HepG2 (cell line): ENCODE measurements around the gene NAA16. TPM values are rescaled to one million over a fixed set of nuclear protein-coding genes. Genes with fewer than 3 reads are reported as not detected.
A peak's percentile ranks its signal among the peaks of the same experiment; 100 is the strongest.

Source experiments
- BORCS8-MEF2B ChIP-seq: sonication (generic); formaldehyde crosslinking; IDR thresholded peaks from 2 replicates; pipeline ENCODE4 v1.8.0; 2022; ENCODE audit warnings: mild to moderate bottlenecking, missing genetic modification reagents
- DPF2 ChIP-seq: sonication (generic); formaldehyde crosslinking; IDR thresholded peaks from 2 replicates; pipeline ENCODE4 v1.4.0; 2020; ENCODE audit warnings: mild to moderate bottlenecking, low read depth, missing genetic modification reagents, borderline replicate concordance
- FOXC1 ChIP-seq: sonication (generic); formaldehyde crosslinking; IDR thresholded peaks from 2 replicates; pipeline ENCODE4 v1.8.0; 2022; ENCODE audit warnings: mild to moderate bottlenecking, missing genetic modification reagents, borderline replicate concordance
- FOXP1 ChIP-seq, 2 experiments: fragments of 450-650 bp in 1 of 2; IDR thresholded peaks; 2 replicates each; pipeline ENCODE4 v1.6.1; 2017 to 2018; ENCODE audit warnings: antibody characterized with exemption in 1 of 2
- NFE2L2 ChIP-seq: fragments of 150-350 bp; IDR thresholded peaks from 2 replicates; pipeline ENCODE4 v1.6.1; 2014; ENCODE audit warnings: low read length
- RFXANK ChIP-seq: IDR thresholded peaks from 2 replicates; pipeline ENCODE4 v1.6.1; 2016
- TMF1 ChIP-seq: sonication (generic); formaldehyde crosslinking; IDR thresholded peaks from 2 replicates; pipeline ENCODE4 v1.8.1; 2022; ENCODE audit warnings: low read depth, missing genetic modification reagents
- ZBTB20 ChIP-seq: sonication (generic); formaldehyde crosslinking; IDR thresholded peaks from 2 replicates; pipeline ENCODE4 v1.8.1; 2023; ENCODE audit warnings: missing genetic modification reagents, low read depth, mild to moderate bottlenecking, borderline replicate concordance
- ZNF282 ChIP-seq: fragments of 450-650 bp; IDR thresholded peaks from 2 replicates; pipeline ENCODE4 v1.6.1; 2018; ENCODE audit not compliant: partially characterized antibody
- ZNF430 ChIP-seq: sonication (generic); formaldehyde crosslinking; IDR thresholded peaks from 2 replicates; pipeline ENCODE4 v1.9.0; 2021; ENCODE audit warnings: mild to moderate bottlenecking, missing genetic modification reagents
- ZNF530 ChIP-seq: sonication (generic); formaldehyde crosslinking; IDR thresholded peaks from 2 replicates; pipeline ENCODE4 v1.5.0; 2020; ENCODE audit warnings: low read depth, mild to moderate bottlenecking, missing genetic modification reagents
- ZNF614 ChIP-seq: IDR thresholded peaks from 2 replicates; pipeline ENCODE4 v1.6.1; 2018; ENCODE audit warnings: missing biosample characterization, missing genetic modification reagents, inconsistent platforms, borderline replicate concordance
- polyA plus RNA-seq, 8 experiments: library from polyadenylated mRNA; depleted of rRNA in 3 of 8; stranded (reverse) in 7 of 8; unstranded in 1 of 8; fragments of >200 nt; fragmentation: Illumina TruSeq in 4 of 8; extraction: Trizol in 4 of 8; gene quantifications; 2 replicates each; pipeline versions ENCODE4 v1.2.1 to v1.2.3, GENCODE V29; 2011 to 2016; ENCODE audit warnings: low read depth in 4 of 8, missing spikeins in 1 of 8, mixed read lengths in 1 of 8; ENCODE audit not compliant: insufficient read depth in 1 of 8
- total RNA-seq, 5 experiments: library from RNA; depleted of rRNA; stranded (reverse); fragments of >200 nt; fragmentation: Illumina TruSeq; extraction: Trizol; gene quantifications; 2 replicates each; pipeline ENCODE4 v1.2.3, GENCODE V29; 2016; ENCODE audit warnings: low read depth in 1 of 5
- TF ChIP-seq, protein P1 (sequence below): sonication (generic); formaldehyde crosslinking; IDR thresholded peaks from 2 replicates; pipeline ENCODE4 v1.5.1; 2020; ENCODE audit warnings: mild to moderate bottlenecking, moderate library complexity, missing genetic modification reagents
- TF ChIP-seq, protein P2 (sequence below): sonication (generic); formaldehyde crosslinking; IDR thresholded peaks from 2 replicates; pipeline ENCODE4 v1.5.0; 2020; ENCODE audit warnings: mild to moderate bottlenecking, low read depth, missing genetic modification reagents, borderline replicate concordance
- TF ChIP-seq, protein P3 (sequence below): sonication (generic); formaldehyde crosslinking; IDR thresholded peaks from 2 replicates; pipeline ENCODE4 v1.8.0; 2023; ENCODE audit warnings: mild to moderate bottlenecking, missing genetic modification reagents
- TF ChIP-seq, protein P4 (sequence below): sonication (generic); formaldehyde crosslinking; conservative IDR thresholded peaks from 2 replicates; pipeline ENCODE4 v1.4.0; 2020; ENCODE audit warnings: missing genetic modification reagents
- TF ChIP-seq, protein P5 (sequence below): IDR thresholded peaks from 2 replicates; pipeline ENCODE4 v1.6.1; 2016; ENCODE audit warnings: low read depth
- TF ChIP-seq, protein P6 (sequence below): sonication (generic); formaldehyde crosslinking; IDR thresholded peaks from 2 replicates; pipeline ENCODE4 v1.8.1; 2023; ENCODE audit warnings: mild to moderate bottlenecking, inconsistent platforms, moderate library complexity, missing genetic modification reagents, borderline replicate concordance
- TF ChIP-seq, protein P7 (sequence below): sonication (generic); formaldehyde crosslinking; IDR thresholded peaks from 2 replicates; pipeline ENCODE4 v1.5.0; 2020; ENCODE audit warnings: mild to moderate bottlenecking, missing genetic modification reagents
- TF ChIP-seq, protein P8 (sequence below): IDR thresholded peaks from 2 replicates; pipeline ENCODE4 v1.6.1; 2016; ENCODE audit warnings: control low read depth

Gene NAA16
- total and polyA plus RNA-seq, 2 of the 13 experiments (the other 11 are each of a cell fraction or from before 2014, with no cell fraction given), result 9.2 to 15.1 TPM

DNA sequence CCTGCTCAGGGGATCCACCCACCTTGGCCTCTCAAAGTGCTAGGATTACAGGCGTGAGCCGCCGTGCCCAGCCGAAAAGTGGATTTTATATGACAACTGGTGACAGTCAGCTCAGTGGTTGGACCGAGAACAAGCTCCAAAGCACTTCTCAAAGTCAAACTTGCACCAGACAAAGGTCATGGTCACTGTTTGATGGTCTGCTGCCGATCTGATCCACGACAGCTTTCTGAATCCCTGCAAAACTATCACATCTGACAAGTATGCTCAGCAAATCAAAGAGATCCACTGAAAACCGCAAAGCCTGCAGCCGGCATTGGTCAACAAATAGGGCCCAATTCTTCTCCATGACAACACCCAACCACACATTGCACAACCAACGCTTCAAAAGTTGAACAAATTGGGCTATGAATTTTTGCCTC is 21.6 kb upstream of the NAA16 start (continued):
- TF ChIP-seq, protein P1, sequence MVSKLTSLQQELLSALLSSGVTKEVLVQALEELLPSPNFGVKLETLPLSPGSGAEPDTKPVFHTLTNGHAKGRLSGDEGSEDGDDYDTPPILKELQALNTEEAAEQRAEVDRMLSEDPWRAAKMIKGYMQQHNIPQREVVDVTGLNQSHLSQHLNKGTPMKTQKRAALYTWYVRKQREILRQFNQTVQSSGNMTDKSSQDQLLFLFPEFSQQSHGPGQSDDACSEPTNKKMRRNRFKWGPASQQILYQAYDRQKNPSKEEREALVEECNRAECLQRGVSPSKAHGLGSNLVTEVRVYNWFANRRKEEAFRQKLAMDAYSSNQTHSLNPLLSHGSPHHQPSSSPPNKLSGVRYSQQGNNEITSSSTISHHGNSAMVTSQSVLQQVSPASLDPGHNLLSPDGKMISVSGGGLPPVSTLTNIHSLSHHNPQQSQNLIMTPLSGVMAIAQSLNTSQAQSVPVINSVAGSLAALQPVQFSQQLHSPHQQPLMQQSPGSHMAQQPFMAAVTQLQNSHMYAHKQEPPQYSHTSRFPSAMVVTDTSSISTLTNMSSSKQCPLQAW (CRISPR knock-in tag), result peak; percentile 60
- TF ChIP-seq ZNF530 (CRISPR knock-in tag), result no peak
- TF ChIP-seq, protein P2, sequence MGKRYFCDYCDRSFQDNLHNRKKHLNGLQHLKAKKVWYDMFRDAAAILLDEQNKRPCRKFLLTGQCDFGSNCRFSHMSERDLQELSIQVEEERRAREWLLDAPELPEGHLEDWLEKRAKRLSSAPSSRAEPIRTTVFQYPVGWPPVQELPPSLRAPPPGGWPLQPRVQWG (CRISPR knock-in tag), result no peak
- TF ChIP-seq ZBTB20, result no peak
- TF ChIP-seq RFXANK (CRISPR knock-in tag), result peak; percentile 97
- TF ChIP-seq, protein P3, sequence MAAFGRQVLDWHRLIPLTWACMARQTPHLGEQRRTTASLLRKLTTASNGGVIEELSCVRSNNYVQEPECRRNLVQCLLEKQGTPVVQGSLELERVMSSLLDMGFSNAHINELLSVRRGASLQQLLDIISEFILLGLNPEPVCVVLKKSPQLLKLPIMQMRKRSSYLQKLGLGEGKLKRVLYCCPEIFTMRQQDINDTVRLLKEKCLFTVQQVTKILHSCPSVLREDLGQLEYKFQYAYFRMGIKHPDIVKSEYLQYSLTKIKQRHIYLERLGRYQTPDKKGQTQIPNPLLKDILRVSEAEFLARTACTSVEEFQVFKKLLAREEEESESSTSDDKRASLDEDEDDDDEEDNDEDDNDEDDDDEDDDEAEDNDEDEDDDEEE (CRISPR knock-in tag), result no peak
- no peak for TF ChIP-seq ZNF282
- TF ChIP-seq BORCS8-MEF2B (CRISPR knock-in tag), result no peak
- 0 out of 2 replicates have a peak, but pooled peaks have one; percentile 16 for TF ChIP-seq FOXP1 (IDR thresholded peaks at IDR 0.05)
- TF ChIP-seq FOXP1 (CRISPR knock-in tag; IDR thresholded peaks at IDR 0.05), result peak; percentile 71
- TF ChIP-seq ZNF430 (CRISPR knock-in tag), result peak; percentile 64; the same call in 1 of the 2 replicates
- TF ChIP-seq FOXC1 (CRISPR knock-in tag), result peak; percentile 39; the same call in 1 of the 2 replicates
- TF ChIP-seq, protein P4, sequence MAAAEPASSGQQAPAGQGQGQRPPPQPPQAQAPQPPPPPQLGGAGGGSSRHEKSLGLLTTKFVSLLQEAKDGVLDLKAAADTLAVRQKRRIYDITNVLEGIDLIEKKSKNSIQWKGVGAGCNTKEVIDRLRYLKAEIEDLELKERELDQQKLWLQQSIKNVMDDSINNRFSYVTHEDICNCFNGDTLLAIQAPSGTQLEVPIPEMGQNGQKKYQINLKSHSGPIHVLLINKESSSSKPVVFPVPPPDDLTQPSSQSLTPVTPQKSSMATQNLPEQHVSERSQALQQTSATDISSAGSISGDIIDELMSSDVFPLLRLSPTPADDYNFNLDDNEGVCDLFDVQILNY (CRISPR knock-in tag), result no peak
- no peak for TF ChIP-seq TMF1
- TF ChIP-seq, protein P5, sequence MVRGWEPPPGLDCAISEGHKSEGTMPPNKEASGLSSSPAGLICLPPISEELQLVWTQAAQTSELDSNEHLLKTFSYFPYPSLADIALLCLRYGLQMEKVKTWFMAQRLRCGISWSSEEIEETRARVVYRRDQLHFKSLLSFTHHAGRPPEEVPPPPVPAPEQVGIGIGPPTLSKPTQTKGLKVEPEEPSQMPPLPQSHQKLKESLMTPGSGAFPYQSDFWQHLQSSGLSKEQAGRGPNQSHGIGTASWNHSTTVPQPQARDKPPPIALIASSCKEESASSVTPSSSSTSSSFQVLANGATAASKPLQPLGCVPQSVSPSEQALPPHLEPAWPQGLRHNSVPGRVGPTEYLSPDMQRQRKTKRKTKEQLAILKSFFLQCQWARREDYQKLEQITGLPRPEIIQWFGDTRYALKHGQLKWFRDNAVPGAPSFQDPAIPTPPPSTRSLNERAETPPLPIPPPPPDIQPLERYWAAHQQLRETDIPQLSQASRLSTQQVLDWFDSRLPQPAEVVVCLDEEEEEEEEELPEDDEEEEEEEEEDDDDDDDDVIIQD (CRISPR knock-in tag), result no peak
- no peak for TF ChIP-seq NFE2L2
- TF ChIP-seq, protein P6, sequence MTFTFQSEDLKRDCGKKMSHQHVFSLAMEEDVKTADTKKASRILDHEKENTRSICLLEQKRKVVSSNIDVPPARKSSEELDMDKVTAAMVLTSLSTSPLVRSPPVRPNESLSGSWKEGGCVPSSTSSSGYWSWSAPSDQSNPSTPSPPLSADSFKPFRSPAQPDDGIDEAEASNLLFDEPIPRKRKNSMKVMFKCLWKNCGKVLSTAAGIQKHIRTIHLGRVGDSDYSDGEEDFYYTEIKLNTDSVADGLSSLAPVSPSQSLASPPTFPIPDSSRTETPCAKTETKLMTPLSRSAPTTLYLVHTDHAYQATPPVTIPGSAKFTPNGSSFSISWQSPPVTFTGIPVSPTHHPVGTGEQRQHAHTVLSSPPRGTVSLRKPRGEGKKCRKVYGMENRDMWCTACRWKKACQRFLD (CRISPR knock-in tag), result no peak
- peak; percentile 54; the same call in 1 of the 2 replicates for TF ChIP-seq ZNF614 (CRISPR knock-in tag)
- TF ChIP-seq, protein P7, sequence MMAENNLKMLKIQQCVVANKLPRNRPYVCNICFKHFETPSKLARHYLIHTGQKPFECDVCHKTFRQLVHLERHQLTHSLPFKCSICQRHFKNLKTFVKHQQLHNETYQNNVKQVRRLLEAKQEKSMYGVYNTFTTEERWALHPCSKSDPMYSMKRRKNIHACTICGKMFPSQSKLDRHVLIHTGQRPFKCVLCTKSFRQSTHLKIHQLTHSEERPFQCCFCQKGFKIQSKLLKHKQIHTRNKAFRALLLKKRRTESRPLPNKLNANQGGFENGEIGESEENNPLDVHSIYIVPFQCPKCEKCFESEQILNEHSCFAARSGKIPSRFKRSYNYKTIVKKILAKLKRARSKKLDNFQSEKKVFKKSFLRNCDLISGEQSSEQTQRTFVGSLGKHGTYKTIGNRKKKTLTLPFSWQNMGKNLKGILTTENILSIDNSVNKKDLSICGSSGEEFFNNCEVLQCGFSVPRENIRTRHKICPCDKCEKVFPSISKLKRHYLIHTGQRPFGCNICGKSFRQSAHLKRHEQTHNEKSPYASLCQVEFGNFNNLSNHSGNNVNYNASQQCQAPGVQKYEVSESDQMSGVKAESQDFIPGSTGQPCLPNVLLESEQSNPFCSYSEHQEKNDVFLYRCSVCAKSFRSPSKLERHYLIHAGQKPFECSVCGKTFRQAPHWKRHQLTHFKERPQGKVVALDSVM (CRISPR knock-in tag), result no peak
- TF ChIP-seq, protein P8, sequence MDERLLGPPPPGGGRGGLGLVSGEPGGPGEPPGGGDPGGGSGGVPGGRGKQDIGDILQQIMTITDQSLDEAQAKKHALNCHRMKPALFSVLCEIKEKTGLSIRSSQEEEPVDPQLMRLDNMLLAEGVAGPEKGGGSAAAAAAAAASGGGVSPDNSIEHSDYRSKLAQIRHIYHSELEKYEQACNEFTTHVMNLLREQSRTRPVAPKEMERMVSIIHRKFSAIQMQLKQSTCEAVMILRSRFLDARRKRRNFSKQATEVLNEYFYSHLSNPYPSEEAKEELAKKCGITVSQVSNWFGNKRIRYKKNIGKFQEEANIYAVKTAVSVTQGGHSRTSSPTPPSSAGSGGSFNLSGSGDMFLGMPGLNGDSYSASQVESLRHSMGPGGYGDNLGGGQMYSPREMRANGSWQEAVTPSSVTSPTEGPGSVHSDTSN (CRISPR knock-in tag), result peak; percentile 38; the same call in 1 of the 2 replicates
- TF ChIP-seq DPF2 (CRISPR knock-in tag), result no peak
